ENCODE data around the gene FAM185A.
"Not testable (repeated sequence)": the region's sequence is repeated elsewhere in the genome, so short reads cannot be mapped to it uniquely, and the experiment has no call there.

Gene FAM185A

GRCh38 chr7:102833343-102833742 is 84.5 kb downstream of the FAM185A start:
- TF ChIP-seq CTCF (conservative IDR thresholded peaks at IDR 0.05; ENCODE audit: low read depth, low read length) = no peak
- H3K4me3 ChIP-seq (ENCODE audit: low read length) = no peak overlapping the region
- no peak for DNase-seq (ENCODE audit: low read depth)

GRCh38 chr7:102834466-102834865 is 85.7 kb downstream of the FAM185A start:
- no peak overlapping the region for H3K4me3 ChIP-seq (ENCODE audit: low read length)
- no peak for TF ChIP-seq CTCF (conservative IDR thresholded peaks at IDR 0.05; ENCODE audit: low read depth, low read length)
- no peak for DNase-seq (ENCODE audit: low read depth)

GRCh38 chr7:102834999-102835398 is 86.2 kb downstream of the FAM185A start:
- TF ChIP-seq CTCF (conservative IDR thresholded peaks at IDR 0.05; ENCODE audit: low read depth, low read length) = no peak
- no peak overlapping the region for H3K4me3 ChIP-seq (ENCODE audit: low read length)
- DNase-seq (ENCODE audit: low read depth) = no peak

- DNase-seq (ENCODE audit: low read depth) = peak; percentile 93
- TF ChIP-seq CTCF (conservative IDR thresholded peaks at IDR 0.05; ENCODE audit: low read depth, low read length) = no peak
- no peak overlapping the region for H3K4me3 ChIP-seq (ENCODE audit: low read length)
Measured at GRCh38 chr7:102836191-102836919, 87.6 kb downstream of the FAM185A start.

GRCh38 chr7:102836977-102837376 is 88.2 kb downstream of the FAM185A start:
- no peak overlapping the region for H3K4me3 ChIP-seq (ENCODE audit: low read length)
- DNase-seq (ENCODE audit: low read depth) = no peak
- no peak for TF ChIP-seq CTCF (conservative IDR thresholded peaks at IDR 0.05; ENCODE audit: low read depth, low read length)

- no peak overlapping the region for H3K4me3 ChIP-seq (ENCODE audit: low read length)
- DNase-seq (ENCODE audit: low read depth) = no peak
- no peak for TF ChIP-seq CTCF (conservative IDR thresholded peaks at IDR 0.05; ENCODE audit: low read depth, low read length)
Measured at GRCh38 chr7:102837802-102838201, 89.0 kb downstream of the FAM185A start.

GRCh38 chr7:102838572-102839101 is 89.8 kb downstream of the FAM185A start:
- not testable (repeated sequence) for H3K4me3 ChIP-seq (ENCODE audit: low read length); DNase-seq (ENCODE audit: low read depth)

Data from retinal pigment epithelial cell (primary cell).